GM23248 (cell line): Measurements from ENCODE around the gene MYLK3. TPM values are rescaled to one million over a fixed set of nuclear protein-coding genes. Genes with fewer than 3 reads are reported as not detected.

Source experiments
- DNase-seq: peaks from one replicate; pipeline ENCODE4 v3.0.0-alpha.2; 2015
- H2AFZ ChIP-seq: fragments of 200-600 bp; sonication (generic); 2 replicates; pipeline ENCODE4 v1.6.1; 2016; ENCODE audit warnings: antibody characterized with exemption
- H3F3A ChIP-seq: fragments of 200-600 bp; sonication (generic); 2 replicates; pipeline ENCODE4 v1.6.1; 2016; ENCODE audit warnings: mild to moderate bottlenecking, antibody characterized with exemption, mixed run types; ENCODE audit not compliant: insufficient read depth
- H3K27ac ChIP-seq: fragments of 200-600 bp; sonication (generic); 2 replicates; pipeline ENCODE4 v1.5.1; 2016; ENCODE audit warnings: mild to moderate bottlenecking
- H3K27me3 ChIP-seq: fragments of 200-600 bp; sonication (generic); replicated peaks from 2 replicates; pipeline ENCODE4 v1.6.1; 2016; ENCODE audit warnings: mild to moderate bottlenecking; ENCODE audit not compliant: insufficient read depth
- H3K36me3 ChIP-seq: fragments of 200-600 bp; sonication (generic); 2 replicates; pipeline ENCODE4 v1.6.1; 2016; ENCODE audit warnings: low read depth, mild to moderate bottlenecking
- H3K4me1 ChIP-seq: fragments of 200-600 bp; sonication (generic); 2 replicates; pipeline ENCODE4 v1.6.1; 2016; ENCODE audit warnings: mild to moderate bottlenecking; ENCODE audit not compliant: insufficient read depth
- H3K4me2 ChIP-seq: fragments of 200-600 bp; sonication (generic); one replicate; pipeline ENCODE4 v1.6.1; 2016; ENCODE audit warnings: mild to moderate bottlenecking; ENCODE audit not compliant: unreplicated experiment
- H3K4me3 ChIP-seq: fragments of 200-600 bp; sonication (generic); 2 replicates; pipeline ENCODE4 v1.5.1; 2016; ENCODE audit warnings: mild to moderate bottlenecking
- H3K79me2 ChIP-seq: fragments of 200-600 bp; sonication (generic); 2 replicates; pipeline ENCODE4 v1.6.1; 2016; ENCODE audit warnings: mild to moderate bottlenecking; ENCODE audit not compliant: insufficient read depth
- H3K9ac ChIP-seq: fragments of 200-600 bp; sonication (generic); 2 replicates; pipeline ENCODE4 v1.6.1; 2016; ENCODE audit warnings: mild to moderate bottlenecking
- H3K9me2 ChIP-seq: fragments of 200-600 bp; sonication (generic); 2 replicates; pipeline ENCODE4 v1.6.1; 2016; ENCODE audit warnings: mixed run types, mild to moderate bottlenecking, moderate library complexity; ENCODE audit not compliant: insufficient read depth
- H3K9me3 ChIP-seq: fragments of 200-600 bp; sonication (generic); one replicate; pipeline ENCODE4 v1.6.1; 2017; ENCODE audit warnings: low read depth
- H4K20me1 ChIP-seq: fragments of 200-600 bp; sonication (generic); 2 replicates; pipeline ENCODE4 v1.6.0; 2016; ENCODE audit not compliant: insufficient read depth
- EZH2 ChIP-seq: fragments of 200-600 bp; sonication (generic); IDR thresholded peaks from 2 replicates; pipeline ENCODE4 v1.6.1; 2018; ENCODE audit warnings: antibody characterized with exemption, mild to moderate bottlenecking; ENCODE audit not compliant: insufficient read depth, poor library complexity, severe bottlenecking
- EZH2phosphoT487 ChIP-seq: fragments of 200-600 bp; sonication (generic); IDR thresholded peaks from 2 replicates; pipeline ENCODE4 v1.6.1; 2018; ENCODE audit warnings: antibody characterized with exemption, moderate library complexity, mild to moderate bottlenecking, low read depth; ENCODE audit not compliant: insufficient read depth
- WGBS, 2 experiments: methylation state at CpG; one replicate each; pipeline ENCODE4 v1.1.6; 2015 to 2017; ENCODE audit warnings: low lambda C conversion rate in 2 of 2, low coverage in 1 of 2; ENCODE audit errors: missing lambda C conversion rate in 2 of 2; 5-methylcytosine and 5-hydroxymethylcytosine counted together
- in situ Hi-C: fragments of 300-500 bp; cut with MboI; formaldehyde crosslinking; loops from 2 replicates; pipeline ENCODE4 v1.15.0; 2020
- polyA plus RNA-seq: library from polyadenylated mRNA; unstranded; fragments of >200 nt; fragmentation: Nextera tagmentation; extraction: Ambion mirVana; gene quantifications from 2 replicates; pipeline ENCODE4 v1.2.1, GENCODE V29; 2016
- total RNA-seq: library from RNA; depleted of rRNA; stranded (reverse); fragments of >200 nt; shearing (Covaris generic); gene quantifications from 2 replicates; pipeline ENCODE4 v1.2.3, GENCODE V29; 2014

The MYLK3 gene
- total and polyA plus RNA-seq, 2 experiments from 2014 or later = not detected

DNA sequence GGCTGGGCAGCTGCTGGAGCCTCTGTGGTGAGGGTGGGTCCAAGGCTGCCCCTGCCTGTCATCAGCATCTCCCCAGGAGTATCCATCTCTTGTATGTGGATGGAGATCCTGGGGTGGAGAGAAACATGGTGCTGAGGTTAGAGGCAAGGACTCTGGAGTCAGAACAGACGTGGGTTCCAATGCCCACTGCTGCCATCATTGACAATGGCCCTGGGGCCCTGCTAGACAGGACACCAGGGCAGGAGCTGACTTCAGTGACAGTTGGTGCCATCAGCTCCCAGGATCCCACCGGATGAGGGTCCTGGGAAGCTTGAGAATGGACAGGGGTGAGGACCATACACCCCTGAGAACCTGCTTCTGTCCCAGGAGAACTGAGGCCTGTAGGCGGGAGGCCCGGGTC, 15.6 kb downstream of the MYLK3 start:
- H3K9me2 ChIP-seq = no peaks in the 10 kb centered on the region
- no peaks in the 10 kb centered on the region for H3K9me3 ChIP-seq
- no peak overlapping the region for H2AFZ ChIP-seq
- no peaks in the 10 kb centered on the region for H3K79me2 ChIP-seq
- no peak overlapping the region for H3K4me2 ChIP-seq
- no peaks in the 10 kb centered on the region for H3K36me3 ChIP-seq
- no peaks in the 10 kb centered on the region for H4K20me1 ChIP-seq
- H3K4me3 ChIP-seq = no peak overlapping the region
- no peak overlapping the region for H3K27ac ChIP-seq
- no peaks in the 10 kb centered on the region for H3K4me1 ChIP-seq
- in situ Hi-C loops = no loop called here
- no peak overlapping the region for H3K9ac ChIP-seq
- no peaks in the 10 kb centered on the region; the same call in 1 of the 2 replicates for H3K27me3 ChIP-seq
- TF ChIP-seq EZH2phosphoT487 (no peak), EZH2 (no peak)
- 53 to 59% methylated on average over 4 of the region's 4 CpGs for WGBS, 2 experiments
- no peaks in the 10 kb centered on the region for H3F3A ChIP-seq
- no peak for DNase-seq

DNA sequence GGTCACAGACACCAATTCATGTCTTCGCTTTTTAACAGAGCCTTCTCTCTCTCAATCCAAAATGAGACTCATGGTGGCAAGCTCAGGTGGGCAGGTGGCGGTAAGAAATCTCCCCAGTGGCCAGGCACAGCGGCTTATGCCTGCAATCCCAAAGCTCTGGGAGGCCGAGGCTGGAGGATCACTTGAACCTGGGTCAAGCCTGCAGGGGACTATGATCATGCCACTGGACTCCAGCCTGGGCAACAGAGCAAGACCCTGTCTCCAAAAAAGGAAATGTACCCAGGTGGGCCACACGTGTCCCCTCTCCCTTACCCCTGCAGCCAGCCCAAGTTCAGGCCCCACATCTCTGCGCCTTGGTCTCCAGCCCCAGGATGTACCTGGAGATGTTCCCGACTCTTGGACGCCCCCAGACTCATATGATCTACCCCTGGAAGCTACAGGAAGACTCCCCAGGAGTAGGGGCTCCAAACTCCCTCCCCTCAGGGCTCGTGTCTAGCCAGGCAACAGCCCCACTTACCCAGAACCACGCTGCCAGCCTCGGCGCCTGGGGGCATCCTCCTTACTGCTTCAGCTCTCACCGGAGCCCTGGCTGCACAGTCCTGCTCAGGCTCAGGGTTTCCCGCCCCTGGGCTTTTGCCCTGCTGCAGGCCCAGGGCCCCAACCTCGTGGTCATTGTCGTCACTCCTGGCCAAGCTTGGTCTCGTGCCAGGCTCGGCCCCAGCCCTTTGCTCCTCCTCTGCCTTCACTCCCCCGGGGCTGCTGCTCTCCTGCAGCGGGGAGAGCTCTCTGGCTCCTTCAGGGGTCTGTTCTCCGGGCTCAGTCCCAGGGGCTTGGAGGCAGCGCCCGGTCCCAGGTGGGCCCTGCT, 16.2 kb downstream of the MYLK3 start:
- no peaks in the 10 kb centered on the region for H4K20me1 ChIP-seq
- no peaks in the 10 kb centered on the region for H3F3A ChIP-seq
- H3K4me1 ChIP-seq = no peaks in the 10 kb centered on the region
- WGBS, 2 experiments = 64 to 72% methylated on average over 22 to 23 of the region's 23 CpGs
- no peaks in the 10 kb centered on the region for H3K9me2 ChIP-seq
- H3K4me2 ChIP-seq = no peak overlapping the region
- no peak overlapping the region for H3K27ac ChIP-seq
- no peak overlapping the region for H3K9ac ChIP-seq
- no peaks in the 10 kb centered on the region; the same call in 1 of the 2 replicates for H3K27me3 ChIP-seq
- H3K4me3 ChIP-seq = no peak overlapping the region
- DNase-seq = no peak
- in situ Hi-C loops = no loop called here
- H2AFZ ChIP-seq = no peak overlapping the region
- no peaks in the 10 kb centered on the region for H3K9me3 ChIP-seq
- no peaks in the 10 kb centered on the region for H3K79me2 ChIP-seq
- no peak for TF ChIP-seq EZH2phosphoT487
- no peak for TF ChIP-seq EZH2
- no peaks in the 10 kb centered on the region for H3K36me3 ChIP-seq

DNA sequence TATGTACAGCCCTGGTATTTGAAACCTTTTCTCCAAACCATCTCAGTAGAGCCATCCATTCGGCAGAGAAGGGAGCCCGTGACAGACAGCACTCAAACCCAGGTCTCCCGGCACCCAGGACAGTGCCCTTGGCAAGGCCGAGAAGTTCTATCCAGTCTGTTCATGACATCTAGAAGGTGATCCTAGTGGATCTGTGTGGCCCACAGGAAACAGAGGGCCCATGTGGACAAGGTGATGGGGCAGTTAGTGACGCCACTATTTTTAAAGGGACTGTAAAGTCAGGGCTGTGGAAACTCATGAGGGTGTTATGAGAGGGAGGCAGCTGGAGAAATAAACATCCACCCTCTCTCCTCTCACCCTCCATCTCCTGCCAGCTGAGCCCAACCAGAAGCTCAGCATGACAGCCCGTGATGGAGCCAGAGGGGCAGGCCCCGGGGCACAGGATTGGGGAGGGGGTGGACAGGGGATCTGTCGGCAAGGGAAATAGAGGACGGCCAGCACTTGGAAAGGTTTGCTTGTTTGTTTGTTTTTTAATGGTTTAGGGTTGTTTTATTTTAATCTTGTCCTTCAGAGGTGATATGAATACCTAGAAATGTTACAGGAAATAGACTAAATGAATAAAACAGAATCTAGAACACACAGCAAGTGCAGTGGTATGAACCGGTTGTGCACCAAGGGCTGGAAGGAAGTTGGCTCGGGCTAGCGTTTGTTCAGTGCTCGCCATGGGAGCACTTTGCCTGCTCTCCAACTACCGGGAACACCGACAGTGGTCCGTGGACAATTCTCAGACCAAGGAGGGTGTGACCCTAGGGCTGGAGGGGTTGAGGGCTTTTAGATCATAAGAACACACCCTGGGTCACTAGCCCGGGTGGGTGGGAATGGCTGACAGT, 17.1 kb downstream of the MYLK3 start:
- no peak for DNase-seq
- no peak overlapping the region for H3K27ac ChIP-seq
- H4K20me1 ChIP-seq = no peaks in the 10 kb centered on the region
- H3F3A ChIP-seq = no peaks in the 10 kb centered on the region
- no peak overlapping the region for H3K9ac ChIP-seq
- H3K4me2 ChIP-seq = no peak overlapping the region
- H3K4me3 ChIP-seq = no peak overlapping the region
- in situ Hi-C loops = no loop called here
- H3K36me3 ChIP-seq = no peaks in the 10 kb centered on the region
- H3K27me3 ChIP-seq = no peaks in the 10 kb centered on the region; the same call in 1 of the 2 replicates
- no peaks in the 10 kb centered on the region for H3K79me2 ChIP-seq
- no peaks in the 10 kb centered on the region for H3K4me1 ChIP-seq
- TF ChIP-seq EZH2 = no peak
- no peak for TF ChIP-seq EZH2phosphoT487
- H3K9me3 ChIP-seq = no peaks in the 10 kb centered on the region
- 65 to 66% methylated on average over 17 of the region's 17 CpGs for WGBS, 2 experiments
- H2AFZ ChIP-seq = no peak overlapping the region
- no peaks in the 10 kb centered on the region for H3K9me2 ChIP-seq

DNA sequence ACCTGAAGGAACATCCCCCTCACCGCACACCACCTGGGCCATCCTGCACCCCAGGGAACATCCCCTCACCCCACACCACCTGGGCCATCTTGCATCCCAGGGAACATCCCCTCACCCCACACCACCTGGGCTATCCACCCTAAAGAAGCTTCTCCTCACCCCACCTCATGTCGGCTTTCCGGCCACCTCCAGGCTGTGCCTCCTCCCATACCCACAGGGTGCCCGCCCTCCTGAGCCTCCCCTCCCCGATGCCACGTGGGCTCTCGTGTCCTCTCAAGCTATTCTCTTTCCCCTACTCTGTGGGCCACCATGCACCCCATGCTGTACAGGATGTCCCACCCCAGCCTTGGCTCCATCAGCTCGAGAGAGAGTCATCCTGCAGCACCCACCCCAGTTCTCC, 18.0 kb downstream of the MYLK3 start:
- Histone ChIP-seq H3K27ac (no peak overlapping the region), H3K36me3 (no peaks in the 10 kb centered on the region), H3K4me2 (no peak overlapping the region), H3F3A (no peaks in the 10 kb centered on the region), H3K9me3 (no peaks in the 10 kb centered on the region), H4K20me1 (no peaks in the 10 kb centered on the region), H3K4me1 (no peaks in the 10 kb centered on the region), H3K79me2 (no peaks in the 10 kb centered on the region), H3K4me3 (no peak overlapping the region), H3K9me2 (no peaks in the 10 kb centered on the region), H3K9ac (no peak overlapping the region), H2AFZ (no peak overlapping the region), H3K27me3 (no peaks in the 10 kb centered on the region; the same call in 1 of the 2 replicates)
- no peak for DNase-seq
- WGBS, 2 experiments = 69 to 80% methylated on average over 8 of the region's 8 CpGs
- in situ Hi-C loops = no loop called here
- TF ChIP-seq EZH2phosphoT487 = no peak
- TF ChIP-seq EZH2 = no peak
